Measurements from ENCODE around the gene PAX2.

The PAX2 gene

DNA sequence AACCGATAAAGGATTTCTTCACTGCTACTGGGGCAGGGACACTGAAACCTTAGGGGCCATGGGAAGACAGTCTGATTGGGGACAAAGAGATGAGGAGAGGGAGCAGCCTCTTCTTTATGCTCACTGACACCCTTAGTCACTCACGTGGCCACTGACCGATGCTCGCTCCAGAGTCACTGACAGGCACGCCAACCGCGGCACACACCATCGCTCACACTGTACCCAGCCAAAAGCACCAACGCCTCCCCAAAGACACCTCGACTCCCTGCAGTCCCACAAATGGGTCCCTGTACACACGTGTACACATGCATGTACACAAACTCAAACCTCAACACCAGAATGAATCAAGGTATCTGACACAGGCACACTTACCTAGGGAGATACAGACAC is 132.1 kb downstream of the PAX2 start:
- DNase-seq (ENCODE audit: low read depth in 2 of 2): no peak

DNA sequence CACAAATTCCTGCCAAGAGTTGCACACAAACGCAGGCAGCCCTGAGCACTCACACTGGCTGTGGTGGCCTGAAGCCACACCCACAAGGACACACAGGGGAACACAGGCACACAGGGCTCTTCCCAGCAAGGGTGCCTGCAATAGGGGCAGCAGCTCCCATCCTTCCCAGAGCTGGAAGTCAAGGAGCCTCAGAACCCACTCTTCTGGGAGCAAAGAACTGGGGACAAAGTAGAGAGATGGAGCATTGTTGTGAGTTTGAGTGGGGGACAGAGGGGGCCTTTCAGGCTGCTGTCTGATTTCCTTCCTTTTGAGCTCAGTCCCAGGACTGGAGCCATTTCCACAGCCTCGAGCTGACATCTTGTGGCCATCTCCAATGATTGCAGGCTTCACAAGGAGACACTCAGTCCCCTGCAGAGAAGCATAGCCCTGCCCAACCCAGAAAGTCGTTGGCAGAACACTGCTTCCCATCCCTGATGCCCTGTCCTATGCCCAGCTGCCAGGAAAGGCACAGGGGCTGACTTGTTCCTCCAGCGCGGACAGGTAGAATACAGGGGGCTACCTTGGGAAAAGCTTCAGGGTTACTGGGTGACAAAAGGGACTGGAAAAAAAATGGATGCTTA is 133.0 kb downstream of the PAX2 start:
- no peak for DNase-seq (ENCODE audit: low read depth in 2 of 2)
